Astrocyte (in vitro differentiated cells and primary cell): Measurements from ENCODE around the gene TM9SF1.

Source experiments
- CTCF ChIP-seq: IDR thresholded peaks from 2 replicates; pipeline ENCODE4 v1.5.1; 2011; ENCODE audit warnings: low read depth, mild to moderate bottlenecking, inconsistent platforms, low read length, moderate library complexity; ENCODE audit not compliant: insufficient read depth
- EZH2 ChIP-seq: IDR thresholded peaks from 2 replicates; pipeline ENCODE4 v1.6.1; 2012; ENCODE audit warnings: mild to moderate bottlenecking, low read length, inconsistent platforms; ENCODE audit not compliant: insufficient read depth

GRCh38 chr14:24187539-24187915, 7.7 kb downstream of the TM9SF1 start:
- TF ChIP-seq EZH2 (no peak), CTCF (no peak)
